Spleen (tissue), 11 donors: Measurements from ENCODE around the gene NRN1. TPM values are rescaled to one million over a fixed set of nuclear protein-coding genes. Genes with fewer than 3 reads are reported as not detected.
A peak's percentile ranks its signal among the peaks of the same experiment; 100 is the strongest.

ENCODE experiments used
- DNase-seq: peaks from one replicate; pipeline ENCODE4 v3.0.0-alpha.2; 2020
- H3K27ac ChIP-seq, 8 donors: fragments of 200-600 bp; sonication (generic) in 7 of 8; 1 replicate in 4 of 8; 2 replicates in 4 of 8; pipeline versions ENCODE4 v1.5.0 to v1.8.0; 2016 to 2021; ENCODE audit warnings: inconsistent platforms in 4 of 8, mild to moderate bottlenecking in 4 of 8, moderate library complexity in 1 of 8
- H3K27me3 ChIP-seq, 7 donors: fragments of 200-600 bp; sonication (generic) in 6 of 7; replicated peaks in 1 of 7; 1 replicate in 4 of 7; 2 replicates in 3 of 7; pipeline versions ENCODE4 v1.5.0 to v1.8.0; 2016 to 2021; ENCODE audit warnings: inconsistent platforms in 3 of 7, mild to moderate bottlenecking in 1 of 7
- H3K36me3 ChIP-seq, 6 donors: fragments of 200-600 bp; sonication (generic) in 5 of 6; 1 replicate in 4 of 6; 2 replicates in 2 of 6; pipeline versions ENCODE4 v1.5.0 to v1.8.0; 2016 to 2021; ENCODE audit warnings: inconsistent platforms in 2 of 6
- H3K4me1 ChIP-seq, 6 donors: fragments of 200-600 bp; sonication (generic) in 5 of 6; 1 replicate in 3 of 6; 2 replicates in 3 of 6; pipeline versions ENCODE4 v1.5.0 to v1.8.0; 2016 to 2021; ENCODE audit warnings: inconsistent platforms in 3 of 6
- H3K4me3 ChIP-seq, 8 donors: fragments of 200-600 bp; sonication (generic) in 7 of 8; 1 replicate in 4 of 8; 2 replicates in 4 of 8; pipeline versions ENCODE4 v1.5.0 to v1.8.0; 2016 to 2021; ENCODE audit warnings: inconsistent platforms in 4 of 8, mild to moderate bottlenecking in 4 of 8, moderate library complexity in 2 of 8
- H3K9me3 ChIP-seq, 8 donors: fragments of 200-600 bp; sonication (generic) in 7 of 8; 1 replicate in 4 of 8; 2 replicates in 4 of 8; pipeline versions ENCODE4 v1.5.0 to v1.8.0; 2016 to 2021; ENCODE audit warnings: inconsistent platforms in 4 of 8
- POLR2A ChIP-seq, 3 donors: fragments of 450-650 bp; IDR thresholded peaks; one replicate each; pipeline ENCODE4 v1.5.1; 2017; ENCODE audit warnings: antibody characterized with exemption in 3 of 3, mild to moderate bottlenecking in 1 of 3
- POLR2AphosphoS5 ChIP-seq, 3 donors: sonication (generic); formaldehyde crosslinking; IDR thresholded peaks; one replicate each; pipeline ENCODE4 v1.5.1; 2017; ENCODE audit warnings: antibody characterized with exemption in 3 of 3
- WGBS, 5 donors: extraction: QIAGEN DNeasy Blood & Tissue Kit in 3 of 5; methylation state at CpG; one replicate each; pipeline versions ENCODE4 v1.1.5 to v1.1.7; 2013 to 2018; 5-methylcytosine and 5-hydroxymethylcytosine counted together
- intact Hi-C: fragments of 100-400 bp; cut with DNase I; formaldehyde crosslinking; loops from one replicate; pipeline ENCODE4 v1.15.0; 2023; ENCODE audit warnings: low total_unique reads
- polyA plus RNA-seq, 3 donors: library from polyadenylated mRNA; stranded (reverse); fragments of 200-250 nt; gene quantifications; one replicate each; pipeline ENCODE4 v1.2.1, GENCODE V29; 2013
- total RNA-seq, 7 donors: library from RNA; depleted of rRNA in 3 of 7; stranded (reverse); fragments of >200 nt in 3 of 7; fragmentation: NEBNext Ultra II Directional in 4 of 7; extraction: Animal tissue kit (Norgen Biotek cat#: 25700) in 4 of 7; gene quantifications; one replicate each; pipeline versions ENCODE4 v1.1.0 to v1.2.1, GENCODE V29; 2016 to 2021
- TF ChIP-seq, protein P1 (sequence below), 11 experiments: fragments of 200-600 bp in 7 of 11; fragments of 450-650 bp in 4 of 11; sonication (generic) in 4 of 11; IDR thresholded peaks in 8 of 11; conservative IDR thresholded peaks in 3 of 11; 1 replicate in 7 of 11; 2 replicates in 4 of 11; pipeline versions ENCODE4 v1.4.0 to v1.8.0; 2016 to 2021; ENCODE audit warnings: antibody characterized with exemption in 11 of 11, inconsistent platforms in 4 of 11, mild to moderate bottlenecking in 1 of 11
- donor health status: healthy with polysubstance abuse.
- donor health status: DM: no; HTN: no; CAD: no; lungs with moderate emphysema.
- donor health status: DM: no; HTN: no; CAD: no.
- donor health status: Bipolar disorder and iron deficiency.
- donor health status: healthy.
- donor health status: DM: no; HTN: no; CAD: no.
- donor health status: DM: yes; HTN: yes; CAD: no.

Gene NRN1
- total and polyA plus RNA-seq, 10 donors = 6.9 to 28.5 (median 18.3) TPM

DNA sequence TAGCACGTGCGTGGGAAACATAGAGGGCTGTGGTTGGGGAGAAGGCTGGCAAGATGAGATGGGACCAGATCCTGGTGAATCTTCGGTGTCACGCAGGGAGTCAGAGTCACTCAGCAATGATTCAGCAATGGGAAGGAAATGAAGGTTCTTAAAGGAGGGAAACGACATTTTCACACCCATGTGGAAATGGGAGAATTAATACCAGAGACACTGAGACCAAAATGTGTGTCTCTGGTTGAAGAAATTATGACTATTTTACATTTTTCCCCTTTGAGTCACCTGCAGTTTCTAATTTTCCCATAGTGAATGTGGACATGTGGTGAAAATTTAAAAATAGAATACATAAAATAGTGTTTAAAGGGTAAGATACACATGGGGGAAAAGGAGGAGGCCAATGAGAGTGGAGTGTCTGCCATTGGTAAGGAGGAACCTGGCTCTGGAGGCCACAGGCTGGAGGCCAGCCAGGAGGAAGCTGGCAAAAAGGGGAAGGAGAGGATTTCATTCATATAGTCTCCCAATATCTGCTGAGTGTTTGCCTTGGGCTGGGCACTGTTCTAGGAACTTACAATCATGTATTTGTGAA, 17.5 kb downstream of the NRN1 start:
- peak overlapping the region in 2 of 8 donors; percentile 19 to 56 for H3K27ac ChIP-seq
- TF ChIP-seq, protein P1, sequence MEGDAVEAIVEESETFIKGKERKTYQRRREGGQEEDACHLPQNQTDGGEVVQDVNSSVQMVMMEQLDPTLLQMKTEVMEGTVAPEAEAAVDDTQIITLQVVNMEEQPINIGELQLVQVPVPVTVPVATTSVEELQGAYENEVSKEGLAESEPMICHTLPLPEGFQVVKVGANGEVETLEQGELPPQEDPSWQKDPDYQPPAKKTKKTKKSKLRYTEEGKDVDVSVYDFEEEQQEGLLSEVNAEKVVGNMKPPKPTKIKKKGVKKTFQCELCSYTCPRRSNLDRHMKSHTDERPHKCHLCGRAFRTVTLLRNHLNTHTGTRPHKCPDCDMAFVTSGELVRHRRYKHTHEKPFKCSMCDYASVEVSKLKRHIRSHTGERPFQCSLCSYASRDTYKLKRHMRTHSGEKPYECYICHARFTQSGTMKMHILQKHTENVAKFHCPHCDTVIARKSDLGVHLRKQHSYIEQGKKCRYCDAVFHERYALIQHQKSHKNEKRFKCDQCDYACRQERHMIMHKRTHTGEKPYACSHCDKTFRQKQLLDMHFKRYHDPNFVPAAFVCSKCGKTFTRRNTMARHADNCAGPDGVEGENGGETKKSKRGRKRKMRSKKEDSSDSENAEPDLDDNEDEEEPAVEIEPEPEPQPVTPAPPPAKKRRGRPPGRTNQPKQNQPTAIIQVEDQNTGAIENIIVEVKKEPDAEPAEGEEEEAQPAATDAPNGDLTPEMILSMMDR (IDR thresholded peaks at IDR 0.05 in 8 of 11, conservative IDR thresholded peaks at IDR 0.05 in 3 of 11) = no peak
- TF ChIP-seq POLR2AphosphoS5 (IDR thresholded peaks at IDR 0.05) (peak in 1 of 3 donors; percentile 54), POLR2A (IDR thresholded peaks at IDR 0.05) (no peak)

DNA sequence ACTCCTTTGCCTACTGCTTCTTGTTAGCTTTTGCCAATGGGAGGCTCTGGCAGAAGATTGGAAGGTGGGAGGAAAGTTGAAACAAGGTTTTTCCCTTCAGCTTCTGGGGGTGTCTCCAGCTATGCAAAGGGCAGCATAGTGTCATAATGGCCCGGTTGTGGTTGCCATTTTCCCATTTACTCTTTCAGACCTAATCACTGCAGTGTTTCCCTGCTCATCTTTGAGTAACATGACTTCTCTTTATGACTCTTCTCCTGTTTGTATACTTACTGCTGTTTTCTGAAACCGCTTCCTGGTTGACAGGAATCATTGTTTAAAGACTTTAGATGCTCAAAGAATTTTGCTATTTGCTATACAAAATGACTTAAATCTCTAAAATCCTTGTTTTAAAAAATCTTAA, 19.9 kb downstream of the NRN1 start:
- peaks cover 0 to 21% (median 1%) of the 10 kb centered on the region in 6 donors for H3K4me1 ChIP-seq
- H3K36me3 ChIP-seq = no peaks in the 10 kb centered on the region
- intact Hi-C loops = no loop called here
- no peak for TF ChIP-seq POLR2A (IDR thresholded peaks at IDR 0.05)
- no peak for TF ChIP-seq POLR2AphosphoS5 (IDR thresholded peaks at IDR 0.05)
- TF ChIP-seq, protein P1 (IDR thresholded peaks at IDR 0.05 in 8 of 11, conservative IDR thresholded peaks at IDR 0.05 in 3 of 11) = no peak
- H3K27me3 ChIP-seq = peaks cover 0 to 28% (median 0%) of the 10 kb centered on the region in 7 donors
- H3K4me3 ChIP-seq = no peak overlapping the region
- 34 to 94% (median 59%) methylated on average over 2 of the region's 2 CpGs for WGBS, 5 donors
- H3K27ac ChIP-seq = no peak overlapping the region
- no peak for DNase-seq
- no peaks in the 10 kb centered on the region for H3K9me3 ChIP-seq

More for the DNA sequence above, 17.5 kb downstream of the NRN1 start:
- peak; percentile 77 for DNase-seq
- H3K9me3 ChIP-seq = no peaks in the 10 kb centered on the region
- intact Hi-C loops = no loop called here
- no peaks in the 10 kb centered on the region for H3K36me3 ChIP-seq
- H3K27me3 ChIP-seq = peaks cover 0 to 43% (median 19%) of the 10 kb centered on the region in 7 donors
- peaks cover 0 to 19% (median 1%) of the 10 kb centered on the region in 6 donors for H3K4me1 ChIP-seq
- WGBS, 5 donors = 70 to 81% (median 80%) methylated on average over 5 of the region's 5 CpGs
- H3K4me3 ChIP-seq = no peak overlapping the region

DNA sequence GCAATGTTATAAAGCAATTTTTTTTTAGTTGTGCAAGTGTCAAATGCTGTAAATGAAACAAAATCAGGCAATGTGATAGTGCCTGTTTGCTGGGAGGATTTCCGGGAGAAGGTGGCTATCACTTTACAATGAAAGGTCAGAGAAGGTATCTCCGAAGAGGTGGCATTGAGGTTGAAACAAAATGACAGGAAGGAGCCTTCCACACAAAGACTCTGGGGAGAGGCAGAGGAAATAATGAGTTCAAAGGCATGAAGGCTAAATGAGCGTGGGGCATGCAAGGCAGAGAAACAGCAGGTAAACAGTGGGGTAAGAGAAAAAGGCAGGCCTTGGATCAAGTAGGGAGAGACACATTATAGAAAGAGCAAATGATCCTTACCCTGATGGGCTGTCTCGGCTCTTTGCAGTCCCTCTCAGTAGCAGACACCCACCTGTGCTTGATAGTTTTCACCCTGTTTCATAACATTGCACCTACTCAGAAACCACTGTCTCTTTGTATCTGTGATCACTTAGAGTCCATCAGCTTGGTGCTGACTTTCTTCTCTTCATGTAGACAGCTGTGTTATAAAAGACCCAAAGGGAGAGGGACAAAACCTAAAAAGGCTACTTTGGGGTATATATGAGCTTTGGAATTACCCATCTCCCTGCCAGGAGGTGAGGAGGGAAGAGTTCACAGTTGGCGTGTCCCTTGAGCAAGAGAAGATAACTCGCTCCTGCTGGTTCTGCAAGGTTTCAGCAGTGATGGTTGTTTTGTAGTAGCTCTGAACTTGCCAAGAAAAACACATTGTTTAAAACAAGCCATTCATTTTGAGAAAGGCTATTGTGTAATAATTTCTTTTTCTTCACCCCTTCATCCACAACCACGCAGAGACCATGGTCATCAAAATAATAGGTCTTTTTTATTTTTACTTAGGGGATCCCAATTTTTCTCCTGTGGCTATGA, 22.3 kb downstream of the NRN1 start:
- H3K27me3 ChIP-seq = peaks cover 0 to 18% (median 0%) of the 10 kb centered on the region in 7 donors
- H3K4me1 ChIP-seq = peaks cover 0 to 16% (median 1%) of the 10 kb centered on the region in 6 donors
- 66 to 78% (median 71%) methylated on average over 7 of the region's 7 CpGs for WGBS, 5 donors
- DNase-seq = no peak
- H3K27ac ChIP-seq = peak overlapping the region in 1 of 8 donors; percentile 5
- no peaks in the 10 kb centered on the region for H3K9me3 ChIP-seq
- no peaks in the 10 kb centered on the region for H3K36me3 ChIP-seq
- TF ChIP-seq, protein P1 (IDR thresholded peaks at IDR 0.05 in 8 of 11, conservative IDR thresholded peaks at IDR 0.05 in 3 of 11) = no peak
- TF ChIP-seq POLR2A (IDR thresholded peaks at IDR 0.05) = no peak
- TF ChIP-seq POLR2AphosphoS5 (IDR thresholded peaks at IDR 0.05) = no peak
- H3K4me3 ChIP-seq = no peak overlapping the region
- intact Hi-C loops = no loop called here
